ELF-1 (cell line): ENCODE measurements around the gene LCN9.
"Not testable (repeated sequence)": the region's sequence is repeated elsewhere in the genome, so short reads cannot be mapped to it uniquely, and the experiment has no call there.

ENCODE experiments used
- DNase-seq: peaks from one replicate; pipeline ENCODE4 v3.0.0-alpha.2; 2016; ENCODE audit warnings: low read depth, low spot score

Gene LCN9

GRCh38 chr9:135647884-135648283 is 15.2 kb upstream of the LCN9 start:
- no peak for DNase-seq

GRCh38 chr9:135648494-135649410 is 14.4 kb upstream of the LCN9 start:
- no peak for DNase-seq

GRCh38 chr9:135649508-135649907 is 13.6 kb upstream of the LCN9 start:
- DNase-seq: no peak

- DNase-seq: no peak
Measured at GRCh38 chr9:135650408-135650807, 12.7 kb upstream of the LCN9 start.

GRCh38 chr9:135655317-135655716 is 7.8 kb upstream of the LCN9 start:
- DNase-seq: no peak

- DNase-seq: no peak
Measured at GRCh38 chr9:135657416-135657815, 5.7 kb upstream of the LCN9 start.

GRCh38 chr9:135659252-135659651 is 3.9 kb upstream of the LCN9 start:
- DNase-seq: no peak

- DNase-seq: no peak
Measured at GRCh38 chr9:135660407-135660806, 2.7 kb upstream of the LCN9 start.

GRCh38 chr9:135661816-135662560 is 1.1 kb upstream of the LCN9 start:
- peak; percentile 36 for DNase-seq

- DNase-seq: no peak
Measured at GRCh38 chr9:135663451-135663770, 302 bp downstream of the LCN9 start.

GRCh38 chr9:135663857-135664256 is 748 bp downstream of the LCN9 start:
- no peak for DNase-seq

GRCh38 chr9:135664266-135664665 is 1.2 kb downstream of the LCN9 start:
- no peak for DNase-seq

GRCh38 chr9:135664801-135665794 is 2.0 kb downstream of the LCN9 start:
- no peak for DNase-seq

GRCh38 chr9:135665795-135666189 is 2.7 kb downstream of the LCN9 start:
- no peak for DNase-seq

- DNase-seq: no peak
Measured at GRCh38 chr9:135666534-135667462, 3.7 kb downstream of the LCN9 start.

- no peak for DNase-seq
Measured at GRCh38 chr9:135667463-135668001, 4.4 kb downstream of the LCN9 start.

- DNase-seq: not testable (repeated sequence)
Measured at GRCh38 chr9:135669018-135669417, 5.9 kb downstream of the LCN9 start.

GRCh38 chr9:135669616-135670285 is 6.6 kb downstream of the LCN9 start:
- no peak for DNase-seq

- no peak for DNase-seq
Measured at GRCh38 chr9:135670721-135671590, 7.8 kb downstream of the LCN9 start.
